Endometrial microvascular endothelial cells (primary cell): ENCODE results near the gene TFCP2L1. TPM values are rescaled to one million over a fixed set of nuclear protein-coding genes. Genes with fewer than 3 reads are reported as not detected.

ENCODE experiments used
- in situ Hi-C: cut with HindIII; loops from 2 replicates; pipeline ENCODE4 v1.10.0; 2017; ENCODE audit warnings: low sequenced_read_pairs, low pct_unique_long_range_greater_than_20kb; ENCODE audit errors: inconsistent ontology term
- total RNA-seq: library from RNA; depleted of rRNA; stranded (reverse); fragments of >200 nt; gene quantifications from one replicate; pipeline ENCODE4 v1.2.3, GENCODE V29; 2015; ENCODE audit errors: inconsistent ontology term

Gene TFCP2L1
- total RNA-seq, 1 donor from 2014 or later: not detected

DNA sequence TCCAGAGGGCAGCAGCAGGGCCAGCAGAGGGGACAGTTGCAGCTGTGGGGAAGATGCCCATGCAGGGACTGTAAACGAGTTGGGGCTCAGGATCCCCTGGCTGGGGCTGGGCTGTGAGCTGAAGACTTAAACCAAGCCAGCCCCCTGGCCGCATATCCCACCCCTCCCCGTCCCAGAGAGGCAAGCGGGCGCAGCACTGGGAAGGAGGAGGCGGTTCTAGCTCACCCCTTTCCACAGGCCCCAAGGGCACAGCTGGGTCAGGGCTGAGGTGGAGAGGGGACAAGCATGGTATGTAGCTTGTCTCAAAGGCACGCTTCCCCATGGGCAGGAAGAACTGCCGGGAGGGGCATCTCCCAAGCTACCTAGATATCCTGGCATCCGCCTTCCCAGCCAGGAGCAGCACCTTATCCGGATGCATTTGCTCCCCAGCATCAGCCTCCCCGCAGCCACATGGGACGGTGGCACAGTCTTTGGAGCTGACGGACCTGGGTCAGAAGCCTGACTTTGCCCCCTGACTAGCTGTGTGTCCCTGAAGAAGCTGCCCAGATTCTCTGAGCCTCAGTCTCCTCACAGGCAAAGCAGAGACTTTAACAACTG is 75.9 kb downstream of the TFCP2L1 start:
- in situ Hi-C loops: no loop called here

GRCh38 chr2:121207494-121207893 is 77.5 kb downstream of the TFCP2L1 start:
- in situ Hi-C loops: no loop called here

GRCh38 chr2:121205321-121205942 is 79.6 kb downstream of the TFCP2L1 start:
- in situ Hi-C loops: no loop called here

DNA sequence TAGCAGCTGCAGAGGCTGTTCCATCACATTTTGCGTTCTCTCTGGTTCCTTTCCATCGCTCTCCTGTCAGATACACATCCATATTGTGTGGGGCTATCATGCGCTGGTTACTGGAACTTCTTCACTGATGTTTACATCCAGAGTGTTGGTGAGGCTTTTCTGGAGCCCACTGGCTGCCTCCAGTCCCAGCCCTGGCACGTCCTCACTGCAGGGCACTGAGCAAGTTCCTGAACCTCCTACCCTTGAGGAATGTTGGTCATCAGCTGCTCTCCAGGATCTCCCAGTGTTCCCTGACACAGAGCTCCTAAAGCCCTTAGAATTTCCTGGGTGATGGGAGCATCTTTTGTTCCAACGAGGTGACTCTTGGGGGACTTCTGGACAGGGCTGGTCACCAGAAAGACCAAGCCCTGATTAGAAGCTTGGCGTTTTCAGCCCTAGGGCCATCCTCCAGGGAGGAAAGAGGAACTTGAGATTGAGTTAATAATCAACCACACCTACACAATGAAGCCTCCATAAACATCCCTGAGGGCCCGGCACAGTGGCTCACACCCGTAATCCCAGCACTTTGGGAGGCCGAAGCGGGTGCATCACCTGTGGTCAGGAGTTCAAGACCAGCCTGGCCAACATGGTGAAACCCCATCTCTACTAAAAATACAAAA is 81.3 kb downstream of the TFCP2L1 start:
- in situ Hi-C loops: no loop called here

- in situ Hi-C loops: no loop called here
Observed at GRCh38 chr2:121202541-121203310, 82.3 kb downstream of the TFCP2L1 start.

GRCh38 chr2:121201796-121202195 is 83.2 kb downstream of the TFCP2L1 start:
- in situ Hi-C loops: no loop called here

DNA sequence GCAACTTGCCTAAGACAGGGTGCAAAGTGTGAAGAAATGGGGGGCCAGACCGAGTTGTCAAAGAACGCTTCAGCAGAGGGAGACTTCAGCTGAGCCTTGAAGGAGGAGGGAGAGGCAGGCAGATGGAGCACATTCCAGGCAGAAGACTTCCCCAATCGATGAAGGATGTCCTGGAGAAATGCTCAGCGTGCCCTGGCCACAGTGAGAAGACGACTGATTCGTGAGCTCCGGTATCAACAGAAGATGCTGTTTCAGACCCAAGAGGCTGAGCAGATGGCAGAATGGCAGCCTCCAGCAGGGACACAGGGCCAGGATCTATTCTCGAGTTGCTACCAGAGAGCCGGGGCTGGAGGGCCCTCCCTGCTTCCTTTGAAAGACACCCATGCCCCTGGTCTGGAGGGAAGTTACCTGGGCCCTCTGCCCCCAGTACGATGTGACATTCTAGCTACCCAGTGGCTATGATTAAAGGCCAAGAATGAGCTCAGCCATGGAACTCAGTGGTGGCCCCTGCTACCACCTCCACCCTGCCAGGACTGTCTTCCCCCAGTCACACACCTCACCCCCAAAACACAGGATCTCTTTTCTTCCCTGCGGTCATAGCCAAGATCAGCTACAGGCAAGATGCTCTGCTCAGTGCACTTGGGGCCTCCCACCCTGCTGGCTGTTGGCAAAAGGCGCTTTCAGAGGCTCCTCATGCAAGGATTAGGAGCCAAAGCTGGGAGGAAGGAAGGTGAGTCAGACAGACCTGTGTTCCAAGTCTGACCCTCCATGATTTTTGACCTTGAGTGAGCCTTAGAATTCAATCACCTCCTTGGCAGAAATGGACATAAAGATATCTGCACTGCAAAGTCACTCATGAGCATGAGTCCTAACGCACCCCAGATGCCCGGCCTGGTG is 84.3 kb downstream of the TFCP2L1 start:
- in situ Hi-C loops: no loop called here

DNA sequence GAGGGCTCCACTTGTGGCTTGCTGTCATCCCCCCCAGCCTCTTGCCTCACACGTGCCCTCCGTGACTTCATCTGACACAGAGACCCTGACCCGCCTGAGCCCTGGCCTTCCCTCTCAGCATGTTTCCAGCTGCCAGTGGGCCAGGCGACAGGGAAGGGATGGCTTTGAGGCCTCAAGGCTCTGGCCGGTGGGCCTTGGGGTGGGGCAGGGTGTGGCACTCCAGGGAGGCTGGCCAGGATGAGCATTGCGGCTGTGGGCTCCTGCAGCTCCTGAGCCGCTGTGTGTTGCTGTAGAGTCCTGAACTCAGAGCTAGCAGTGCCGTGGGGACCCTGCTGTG is 85.0 kb downstream of the TFCP2L1 start:
- in situ Hi-C loops: no loop called here

- in situ Hi-C loops: no loop called here
Observed at GRCh38 chr2:121199281-121200010, 85.6 kb downstream of the TFCP2L1 start.

DNA sequence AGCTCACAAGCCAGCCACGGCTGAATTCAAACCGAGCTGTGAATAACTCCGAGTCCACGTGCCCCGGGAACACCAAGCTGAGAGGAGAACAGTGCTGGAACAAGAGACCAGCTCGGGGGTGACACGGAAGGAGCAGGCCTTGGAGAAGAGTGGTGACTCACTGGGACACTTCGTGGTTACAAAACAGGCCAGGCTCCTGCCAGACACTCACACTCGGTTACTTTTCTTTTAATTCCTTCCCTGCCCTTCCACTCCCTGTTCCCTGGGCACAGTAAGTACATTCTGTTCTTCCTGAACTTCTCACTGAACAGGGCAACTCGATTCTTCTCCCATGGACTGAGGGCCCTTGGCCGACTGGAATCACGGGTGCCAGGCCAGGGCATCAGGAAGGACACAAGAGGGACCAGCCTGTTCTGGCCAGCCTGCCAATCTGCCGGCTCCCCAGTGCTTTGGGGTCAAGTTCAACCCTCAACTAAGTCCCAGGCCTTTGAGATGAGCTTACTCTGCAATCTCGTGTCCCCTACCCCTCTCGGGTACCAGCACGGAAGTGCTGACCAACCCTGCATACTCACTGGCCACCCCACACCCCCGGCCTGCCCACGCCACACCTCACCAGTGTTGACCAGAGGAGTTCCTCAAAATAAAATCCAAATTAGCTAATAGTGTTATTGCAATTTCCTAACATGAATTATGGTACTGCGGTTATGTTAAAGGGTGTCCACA is 87.5 kb downstream of the TFCP2L1 start:
- in situ Hi-C loops: no loop called here

DNA sequence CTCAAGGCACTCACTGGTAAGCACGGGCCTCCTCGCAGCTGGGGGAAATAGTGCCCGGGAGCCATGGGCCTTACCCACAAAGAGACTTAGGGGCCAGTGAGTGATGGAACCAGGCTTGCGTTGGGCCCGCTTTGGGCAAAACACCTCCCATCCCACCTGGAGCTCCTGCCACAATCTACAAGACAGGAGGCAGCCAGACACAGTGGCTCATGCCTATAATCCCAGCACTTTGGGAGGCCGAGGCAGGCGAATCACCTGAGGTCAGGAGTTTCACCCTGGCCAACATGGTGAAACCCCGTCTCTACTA is 88.2 kb downstream of the TFCP2L1 start:
- in situ Hi-C loops: no loop called here

DNA sequence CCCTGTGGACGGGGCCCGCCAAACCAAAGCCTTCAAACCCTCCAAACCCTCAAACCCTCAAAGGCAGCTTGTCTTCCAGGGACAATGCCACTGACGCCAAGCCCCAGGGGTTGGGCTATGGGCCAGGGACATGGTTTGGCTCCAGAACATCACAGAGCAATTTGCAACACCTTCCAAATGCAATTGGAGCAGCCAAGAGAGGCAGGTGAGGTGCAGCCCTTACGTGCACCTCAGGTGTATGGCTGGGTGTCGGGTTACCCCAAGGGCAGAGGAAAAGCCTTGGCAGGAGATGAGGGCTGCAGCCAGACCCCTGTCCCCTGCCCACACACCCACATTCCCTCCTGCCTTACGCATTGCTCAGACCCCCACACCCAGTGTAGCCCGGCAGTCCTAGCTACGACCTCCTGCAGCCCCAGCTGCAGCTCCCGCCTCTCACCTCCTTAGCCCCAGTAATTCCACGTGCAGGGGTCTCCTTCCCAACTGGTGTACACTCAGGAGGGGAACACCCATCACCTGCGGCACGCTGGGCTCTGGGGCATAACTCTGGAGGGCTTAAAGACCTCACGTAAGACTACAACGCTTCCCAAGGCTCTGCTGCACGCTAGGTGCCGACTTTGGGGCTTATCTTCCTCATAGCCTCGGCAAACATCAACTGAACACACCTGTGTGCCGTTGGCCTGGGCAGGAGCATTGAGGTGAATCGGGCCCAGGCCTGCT is 88.7 kb downstream of the TFCP2L1 start:
- in situ Hi-C loops: no loop called here

- in situ Hi-C loops: no loop called here
Observed at GRCh38 chr2:121195036-121195435, 90.0 kb downstream of the TFCP2L1 start.

DNA sequence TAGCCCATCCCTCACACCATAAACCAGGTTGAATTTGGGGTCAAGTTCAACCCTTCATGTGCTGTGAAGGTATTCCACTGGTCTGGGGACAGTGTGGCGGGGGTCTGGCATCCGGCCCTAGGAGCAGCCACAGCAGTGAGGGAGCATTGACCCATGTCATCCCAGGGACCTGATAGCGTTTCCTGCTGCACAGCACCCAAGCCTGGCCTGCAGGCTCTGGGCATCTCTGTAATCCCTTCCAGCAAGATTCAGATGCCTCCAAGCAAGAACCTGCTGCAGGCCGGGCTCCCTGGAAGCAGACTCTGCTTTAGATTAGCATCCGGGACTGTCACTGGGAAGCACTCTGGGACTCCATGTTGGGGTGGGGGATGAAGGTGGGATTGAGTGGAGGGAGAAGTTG is 90.4 kb downstream of the TFCP2L1 start:
- in situ Hi-C loops: no loop called here

- in situ Hi-C loops: no loop called here
Observed at GRCh38 chr2:121193185-121193584, 91.8 kb downstream of the TFCP2L1 start.

- in situ Hi-C loops: no loop called here
Observed at GRCh38 chr2:121192576-121192975, 92.4 kb downstream of the TFCP2L1 start.
